Naive thymus-derived CD8-positive, alpha-beta T cell (primary cell): ENCODE measurements around the gene MTCH1. TPM values are rescaled to one million over a fixed set of nuclear protein-coding genes. Genes with fewer than 3 reads are reported as not detected.
"Not testable (repeated sequence)": the region's sequence is repeated elsewhere in the genome, so short reads cannot be mapped to it uniquely, and the experiment has no call there.

Experiments used
- ATAC-seq, 2 donors: fragments of 150-1000 bp; cut with Tn5 transposase in 1 of 2; sonication (Bioruptor Pico), chemical (Tn5 transposase) in 1 of 2; 1 replicate in 1 of 2; 2 replicates in 1 of 2; pipeline ENCODE4 v1.10.0; 2021; ENCODE audit warnings: mild to moderate bottlenecking in 2 of 2, moderate library complexity in 2 of 2
- POLR2A ChIA-PET: fragments of 350-600 bp; sonication (Branson Sonifier 250); formaldehyde crosslinking; loops from one replicate; lab custom pipeline; 2021; ENCODE audit warnings: antibody characterized with exemption; lab: Charles Lee
- DNase-seq, 10 donors: peaks; one replicate each; pipeline versions ENCODE4 v3.0.0 to v3.0.0-alpha.2; 2020 to 2022
- H3K27ac Mint-ChIP-seq, 10 donors: one replicate each; pipeline ENCODE4 v1.8.0; 2020 to 2022; ENCODE audit warnings: mild to moderate bottlenecking in 10 of 10, mixed read lengths in 10 of 10, moderate library complexity in 4 of 10, inconsistent platforms in 1 of 10
- H3K27me3 Mint-ChIP-seq, 5 donors: one replicate each; pipeline ENCODE4 v1.8.0; 2021 to 2022; ENCODE audit warnings: mixed read lengths in 5 of 5
- H3K36me3 Mint-ChIP-seq, 3 donors: one replicate each; pipeline ENCODE4 v1.8.0; 2020 to 2022; ENCODE audit warnings: mixed read lengths in 3 of 3, mild to moderate bottlenecking in 2 of 3, inconsistent platforms in 1 of 3
- H3K4me1 Mint-ChIP-seq, 4 donors: one replicate each; pipeline ENCODE4 v1.8.0; 2021 to 2022; ENCODE audit warnings: mixed read lengths in 4 of 4
- H3K4me3 Mint-ChIP-seq, 10 donors: one replicate each; pipeline ENCODE4 v1.8.0; 2020 to 2022; ENCODE audit warnings: mild to moderate bottlenecking in 10 of 10, mixed read lengths in 10 of 10, moderate library complexity in 6 of 10, inconsistent platforms in 1 of 10
- H3K9me3 Mint-ChIP-seq, 9 donors: one replicate each; pipeline ENCODE4 v1.8.0; 2020 to 2022; ENCODE audit warnings: mixed read lengths in 9 of 9, mild to moderate bottlenecking in 3 of 9, inconsistent platforms in 1 of 9, moderate library complexity in 1 of 9
- polyA plus RNA-seq, 3 donors: library from polyadenylated mRNA; unstranded; fragments of 300-500 nt; fragmentation: Illumina TruSeq; gene quantifications; one replicate each; pipeline ENCODE4 v1.2.3, GENCODE V29; 2021
- total RNA-seq, 8 experiments: library from RNA in 2 of 8; stranded (reverse) in 2 of 8; gene quantifications; one replicate each; pipeline ENCODE4 v1.2.3 and lab custom pipeline; 2021 to 2026

MTCH1 gene
- total and polyA plus RNA-seq, 5 experiments from 2014 or later: 63.2 to 143 (median 78.3) TPM

DNA sequence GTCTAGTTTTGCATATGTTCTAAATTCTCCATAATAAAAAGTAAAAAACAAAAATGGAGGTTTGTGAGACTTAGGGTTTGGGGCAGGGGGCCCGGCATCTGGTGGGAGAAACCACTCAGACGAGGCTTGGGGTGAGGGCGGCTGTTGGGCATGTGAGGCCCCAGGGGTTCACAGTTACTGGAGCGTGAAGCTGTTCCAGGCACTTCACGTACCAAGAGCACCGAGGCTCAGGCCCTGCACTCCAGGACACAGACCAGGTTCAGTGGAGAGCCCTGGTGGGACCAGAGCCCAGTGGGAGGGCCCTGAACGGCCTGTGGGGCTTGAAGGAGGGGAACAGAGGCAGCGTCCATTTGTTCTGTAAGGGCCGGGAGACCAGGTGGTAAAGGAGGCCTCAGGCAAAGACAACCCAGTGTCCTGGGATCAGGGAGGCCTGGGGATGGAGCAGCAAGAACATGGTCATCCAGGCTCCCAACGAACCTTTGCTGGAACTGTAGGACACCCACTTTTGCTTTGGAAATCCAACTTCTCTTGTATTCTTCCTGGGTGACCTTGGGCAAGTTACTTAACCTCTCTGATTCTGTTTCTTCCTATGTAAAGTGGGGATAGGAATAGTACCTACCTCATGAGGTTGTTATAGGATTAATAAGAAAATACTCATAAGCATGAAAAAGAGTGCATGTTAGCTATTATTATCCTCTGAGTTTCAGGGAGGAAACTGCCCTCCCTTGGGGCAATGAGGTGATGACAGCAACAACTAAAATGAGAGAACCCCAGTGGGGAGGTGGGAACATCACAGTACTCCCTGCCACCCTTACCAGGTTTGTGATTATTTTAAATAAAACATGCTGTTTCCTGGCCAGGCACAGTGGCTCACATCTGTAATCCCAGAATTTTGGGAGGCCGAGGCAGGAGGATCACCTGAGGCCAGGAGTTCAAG is 18.3 kb upstream of the MTCH1 start:
- Mint-ChIP-seq H3K27ac (peak overlapping the region in 3 of 10 donors; percentile 14 to 71 (median 19)), H3K9me3 (no peaks in the 10 kb centered on the region), H3K4me1 (peaks cover 10 to 58% (median 16%) of the 10 kb centered on the region in 4 donors), H3K36me3 (no peaks in the 10 kb centered on the region), H3K27me3 (peaks cover 0 to 1% (median 0%) of the 10 kb centered on the region in 5 donors), H3K4me3 (peak overlapping the region in 1 of 10 donors; percentile 68)
- ATAC-seq (no peak), DNase-seq (no peak)
- POLR2A ChIA-PET: interaction anchor here (0.7 to 0.8 kb wide), 3 partner anchors 18 to 131 kb away, joined by 4 to 6 read pairs (median 4); partner anchors contain the start of gene MTCH1

GRCh38 chr6:36999751-37000125 is 13.7 kb upstream of the MTCH1 start:
- ATAC-seq (no peak), DNase-seq (no peak)
- Mint-ChIP-seq H3K36me3 (no peaks in the 10 kb centered on the region), H3K4me3 (no peak overlapping the region), H3K27me3 (peaks cover 1 to 15% (median 5%) of the 10 kb centered on the region in 5 donors), H3K4me1 (peaks cover 0 to 26% (median 1%) of the 10 kb centered on the region in 4 donors), H3K9me3 (no peaks in the 10 kb centered on the region), H3K27ac (no peak overlapping the region)
- POLR2A ChIA-PET: no interaction called here

DNA sequence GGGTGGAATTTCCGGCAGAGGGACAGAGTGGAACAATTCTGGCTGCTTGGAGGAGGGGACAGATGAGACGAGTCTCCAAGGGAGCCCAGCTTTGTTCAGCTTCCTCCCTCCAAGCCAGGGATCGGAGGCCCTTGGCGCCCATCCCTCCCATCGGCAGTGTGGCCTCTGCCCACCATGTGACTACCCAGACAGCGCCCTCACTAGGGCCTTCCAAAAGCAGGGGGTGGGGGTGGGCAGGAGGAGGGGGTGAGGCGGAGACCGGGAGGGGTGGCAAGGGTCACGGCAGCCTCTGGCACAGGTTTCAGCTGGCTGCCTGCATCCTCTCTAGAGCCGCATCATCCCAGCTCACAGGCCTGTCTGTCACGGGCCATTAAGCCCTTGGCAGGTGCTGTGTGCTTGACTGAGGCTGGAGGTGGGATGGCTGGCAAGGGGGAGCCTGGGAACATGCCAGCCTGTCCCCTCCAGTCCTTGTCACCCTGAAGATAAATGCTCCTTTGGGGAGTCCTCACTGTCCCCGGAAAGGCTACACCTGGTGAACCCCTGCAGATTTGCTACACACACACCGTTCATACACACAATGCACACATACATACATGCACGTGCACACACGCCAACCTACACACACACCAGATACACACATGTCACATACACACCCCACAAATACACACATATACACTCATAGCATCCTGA is 13.2 kb upstream of the MTCH1 start:
- ATAC-seq (no peak), DNase-seq (no peak)
- peaks cover 1 to 15% (median 5%) of the 10 kb centered on the region in 5 donors for H3K27me3 Mint-ChIP-seq
- no peak overlapping the region for H3K4me3 Mint-ChIP-seq
- H3K9me3 Mint-ChIP-seq: no peaks in the 10 kb centered on the region
- POLR2A ChIA-PET: no interaction called here
- H3K27ac Mint-ChIP-seq: peak overlapping the region in 2 of 10 donors; percentile 72 to 77
- H3K36me3 Mint-ChIP-seq: no peaks in the 10 kb centered on the region
- peaks cover 0 to 22% (median 1%) of the 10 kb centered on the region in 4 donors for H3K4me1 Mint-ChIP-seq

GRCh38 chr6:36998723-36999038 is 12.7 kb upstream of the MTCH1 start:
- H3K27me3 Mint-ChIP-seq: peaks cover 1 to 15% (median 5%) of the 10 kb centered on the region in 5 donors
- H3K36me3 Mint-ChIP-seq: no peaks in the 10 kb centered on the region
- peaks cover 0 to 17% (median 1%) of the 10 kb centered on the region in 4 donors for H3K4me1 Mint-ChIP-seq
- peak overlapping the region in 1 of 10 donors; percentile 24 for H3K4me3 Mint-ChIP-seq
- ATAC-seq (no peak), DNase-seq (no peak)
- no peaks in the 10 kb centered on the region for H3K9me3 Mint-ChIP-seq
- peak overlapping the region in 2 of 10 donors; percentile 72 to 77 for H3K27ac Mint-ChIP-seq
- POLR2A ChIA-PET: no interaction called here

- no peaks in the 10 kb centered on the region for H3K36me3 Mint-ChIP-seq
- no peaks in the 10 kb centered on the region for H3K9me3 Mint-ChIP-seq
- peak overlapping the region in 2 of 10 donors; percentile 21 to 72 for H3K27ac Mint-ChIP-seq
- DNase-seq (no peak), ATAC-seq (no peak)
- no peak overlapping the region for H3K4me3 Mint-ChIP-seq
- H3K4me1 Mint-ChIP-seq: peaks cover 0 to 16% (median 1%) of the 10 kb centered on the region in 4 donors
- peaks cover 2 to 15% (median 5%) of the 10 kb centered on the region in 5 donors for H3K27me3 Mint-ChIP-seq
- POLR2A ChIA-PET: no interaction called here
These were observed 12.1 kb upstream of the MTCH1 start for GRCh38 chr6:36997811-36998722.

DNA sequence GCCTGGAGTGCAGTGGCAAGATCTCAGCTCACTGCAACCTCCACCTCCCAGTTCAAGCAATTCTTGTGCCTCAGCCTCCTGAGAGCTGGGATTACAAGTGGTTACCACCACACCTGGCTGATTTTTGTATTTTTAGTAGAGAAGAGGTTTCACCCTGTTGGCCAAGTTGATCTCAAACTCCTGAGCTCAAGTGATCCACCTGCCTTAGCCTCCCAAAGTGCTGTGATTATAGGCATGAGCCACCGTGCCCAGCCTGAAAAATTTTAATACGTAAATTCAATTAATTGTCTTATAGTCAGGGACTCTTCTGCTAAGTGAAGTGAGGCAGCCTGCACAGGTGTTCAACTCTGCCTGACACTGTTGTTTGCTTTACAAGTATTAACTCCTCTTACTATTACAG is 4.4 kb upstream of the MTCH1 start:
- POLR2A ChIA-PET, ATAC-seq, H3K27me3 Mint-ChIP-seq, H3K36me3 Mint-ChIP-seq, DNase-seq, H3K27ac Mint-ChIP-seq, H3K9me3 Mint-ChIP-seq, H3K4me3 Mint-ChIP-seq: not testable (repeated sequence)
- peaks cover 9 to 15% (median 13%) of the 10 kb centered on the region in 4 donors for H3K4me1 Mint-ChIP-seq

DNA sequence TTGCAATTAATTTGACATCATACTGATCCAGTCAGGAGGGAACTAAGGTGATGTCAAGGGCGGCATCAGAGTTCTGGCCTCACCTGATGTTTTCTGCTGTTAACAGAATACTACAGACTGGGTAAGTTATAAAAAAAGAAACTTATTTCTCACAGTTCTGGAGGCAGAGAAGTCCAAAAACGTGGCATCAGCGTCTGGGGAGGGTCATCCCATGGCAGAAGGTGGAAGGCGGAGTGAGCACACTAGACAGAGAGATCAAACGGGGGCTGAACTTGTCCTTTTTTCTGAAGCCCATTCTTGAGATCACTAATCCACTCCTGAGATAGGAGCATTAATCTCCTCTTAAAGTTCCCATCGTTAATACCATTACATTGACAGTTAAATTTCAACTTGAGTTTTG is 3.3 kb upstream of the MTCH1 start:
- peaks cover 9 to 15% (median 13%) of the 10 kb centered on the region in 4 donors for H3K4me1 Mint-ChIP-seq
- no peak overlapping the region for H3K4me3 Mint-ChIP-seq
- DNase-seq (no peak), ATAC-seq (no peak)
- H3K27me3 Mint-ChIP-seq: peaks cover 0 to 3% (median 2%) of the 10 kb centered on the region in 5 donors
- H3K9me3 Mint-ChIP-seq: no peaks in the 10 kb centered on the region
- H3K36me3 Mint-ChIP-seq: peaks cover 0 to 4% (median 0%) of the 10 kb centered on the region in 3 donors
- POLR2A ChIA-PET: interaction anchor here (0.6 kb wide), 1 partner anchor 363 kb away, joined by 3 read pairs; no protein-coding TSS in a partner anchor
- peak overlapping the region in 1 of 10 donors; percentile 29 for H3K27ac Mint-ChIP-seq

DNA sequence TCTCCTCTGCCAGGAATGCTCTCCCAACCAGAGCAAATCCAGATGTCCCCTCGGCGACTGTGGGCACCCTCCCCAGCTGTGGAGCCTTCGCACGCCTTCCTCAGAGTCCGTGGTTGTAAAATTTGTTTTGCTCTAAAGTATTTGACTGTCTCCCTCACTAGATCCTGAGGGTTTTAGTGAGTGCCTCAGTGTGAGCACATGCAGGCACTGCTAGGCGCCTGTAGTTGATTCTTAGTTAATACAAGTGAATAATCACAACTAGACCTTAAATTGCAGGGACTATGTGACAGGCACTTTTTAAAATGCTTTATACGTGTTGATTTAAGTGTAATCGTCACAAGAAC is 680 bp upstream of the MTCH1 start:
- peaks cover 0 to 5% (median 4%) of the 10 kb centered on the region in 3 donors for H3K36me3 Mint-ChIP-seq
- peak overlapping the region in 9 of 10 donors; percentile 92 to 100 (median 99) for H3K4me3 Mint-ChIP-seq
- DNase-seq (no peak), ATAC-seq (peak; percentile 31 to 37)
- peak overlapping the region; percentile 94 to 99 (median 97) for H3K27ac Mint-ChIP-seq
- H3K27me3 Mint-ChIP-seq: peaks cover 0 to 3% (median 0%) of the 10 kb centered on the region in 5 donors
- H3K9me3 Mint-ChIP-seq: no peaks in the 10 kb centered on the region
- peaks cover 14 to 24% (median 20%) of the 10 kb centered on the region in 4 donors for H3K4me1 Mint-ChIP-seq
- POLR2A ChIA-PET: interaction anchor here (1.0 to 3.1 kb wide), 19 partner anchors 10 to 1065 kb away, joined by 3 to 30 read pairs (median 6); partner anchors contain the start of genes C6orf89, FGD2, PIM1 and PPIL1

- H3K9me3 Mint-ChIP-seq: no peaks in the 10 kb centered on the region
- DNase-seq (no peak), ATAC-seq (no peak)
- no peaks in the 10 kb centered on the region for H3K27me3 Mint-ChIP-seq
- H3K36me3 Mint-ChIP-seq: peaks cover 0 to 14% (median 4%) of the 10 kb centered on the region in 3 donors
- POLR2A ChIA-PET: interaction anchor here (0.7 to 3.1 kb wide), 21 partner anchors 9 to 1064 kb away, joined by 3 to 30 read pairs (median 6); partner anchors contain the start of genes C6orf89, FGD2, PIM1 and PPIL1
- peaks cover 24 to 37% (median 31%) of the 10 kb centered on the region in 4 donors for H3K4me1 Mint-ChIP-seq
- H3K4me3 Mint-ChIP-seq: no peak overlapping the region
- H3K27ac Mint-ChIP-seq: no peak overlapping the region
These were observed 584 bp downstream of the MTCH1 start for GRCh38 chr6:36985417-36985807.

DNA sequence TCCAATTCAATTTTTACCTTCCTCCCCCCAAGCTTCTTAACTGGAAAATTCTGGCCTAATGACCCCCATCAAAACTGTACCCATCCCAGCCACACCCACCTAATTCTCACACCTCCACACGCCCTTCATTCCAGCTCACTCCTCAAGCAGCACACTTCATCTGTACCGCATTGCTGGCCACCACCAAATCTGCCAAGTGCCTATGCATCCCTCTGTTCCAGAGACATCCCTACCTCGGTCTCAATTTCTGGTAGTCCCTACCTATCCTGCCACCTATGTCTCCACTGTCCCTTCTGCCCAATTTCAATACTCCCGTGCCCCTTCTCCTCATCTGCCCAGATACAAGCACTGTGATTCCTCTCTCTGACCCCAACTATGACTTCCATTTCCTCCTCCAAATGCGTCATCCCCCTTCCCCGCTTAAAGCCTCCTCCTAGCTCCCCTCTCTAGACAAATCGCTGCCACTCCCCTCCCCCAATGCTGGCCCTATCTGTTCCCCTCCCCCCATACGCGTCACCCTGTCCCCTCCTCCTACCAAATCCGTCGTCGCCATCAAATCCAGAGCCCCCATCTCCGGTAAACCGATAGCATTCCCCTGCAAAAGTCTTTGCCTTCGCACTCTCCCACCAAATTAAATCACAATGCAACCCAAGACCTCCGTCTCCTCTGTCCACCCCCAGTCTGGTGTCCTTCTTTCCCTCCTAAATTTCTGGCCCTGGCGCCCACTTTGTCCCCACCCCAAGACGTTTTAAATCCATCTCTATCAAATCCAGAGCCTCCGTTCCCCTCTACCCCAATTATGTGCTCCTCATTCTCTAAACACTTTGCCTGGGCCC is 1.2 kb downstream of the MTCH1 start:
- peak in 8 of 10 donors; percentile 29 to 78 (median 54) for DNase-seq
- Mint-ChIP-seq H3K4me3 (no peak overlapping the region), H3K9me3 (no peaks in the 10 kb centered on the region), H3K27me3 (no peaks in the 10 kb centered on the region), H3K27ac (no peak overlapping the region), H3K36me3 (peaks cover 0 to 17% (median 4%) of the 10 kb centered on the region in 3 donors), H3K4me1 (peaks cover 27 to 43% (median 37%) of the 10 kb centered on the region in 4 donors)
- POLR2A ChIA-PET: interaction anchor here (1.7 to 3.1 kb wide), 7 partner anchors 8 to 109 kb away, joined by 4 to 30 read pairs (median 11); partner anchors contain the start of genes C6orf89 and PPIL1
- ATAC-seq: peak in 1 of 2 donors; percentile 41

- POLR2A ChIA-PET: interaction anchor here (1.9 kb wide), 1 partner anchor 19 kb away, joined by 4 read pairs; no protein-coding TSS in a partner anchor
- no peaks in the 10 kb centered on the region for H3K9me3 Mint-ChIP-seq
- H3K36me3 Mint-ChIP-seq: peaks cover 0 to 27% (median 4%) of the 10 kb centered on the region in 3 donors
- no peaks in the 10 kb centered on the region for H3K27me3 Mint-ChIP-seq
- no peak overlapping the region for H3K4me3 Mint-ChIP-seq
- ATAC-seq (no peak), DNase-seq (no peak)
- H3K27ac Mint-ChIP-seq: no peak overlapping the region
- peaks cover 35 to 52% (median 47%) of the 10 kb centered on the region in 4 donors for H3K4me1 Mint-ChIP-seq
These were observed 2.5 kb downstream of the MTCH1 start for GRCh38 chr6:36983538-36983937.
